HEK293 (cell line): ENCODE data around the gene BLVRB.
A peak's percentile ranks its signal among the peaks of the same experiment; 100 is the strongest.

Experiments
- MZF1 ChIP-seq: fragments of 450-650 bp; formaldehyde crosslinking; IDR thresholded peaks from 2 replicates; pipeline ENCODE4 v1.5.1; 2017; ENCODE audit warnings: missing biosample characterization, missing genetic modification characterization, borderline replicate concordance
- PRDM1 ChIP-seq: fragments of 450-650 bp; formaldehyde crosslinking; IDR thresholded peaks from 2 replicates; pipeline ENCODE4; 2016; ENCODE audit warnings: missing biosample characterization, missing genetic modification characterization
- TRIM28 ChIP-seq: IDR thresholded peaks from 2 replicates; pipeline ENCODE4 v1.6.1; 2011; ENCODE audit warnings: low read length, control low read depth, borderline replicate concordance
- ZBTB1 ChIP-seq: fragments of 450-650 bp; formaldehyde crosslinking; IDR thresholded peaks from 2 replicates; pipeline ENCODE4 v1.5.1; 2016; ENCODE audit warnings: missing biosample characterization, missing genetic modification characterization
- ZBTB21 ChIP-seq: fragments of 450-650 bp; formaldehyde crosslinking; IDR thresholded peaks from 2 replicates; pipeline ENCODE4 v1.5.1; 2017; ENCODE audit warnings: missing biosample characterization, missing genetic modification characterization
- ZBTB7A ChIP-seq: fragments of 450-650 bp; formaldehyde crosslinking; IDR thresholded peaks from 2 replicates; pipeline ENCODE4 v1.5.1; 2016; ENCODE audit warnings: low read depth, missing biosample characterization, missing genetic modification characterization
- ZBTB8A ChIP-seq: fragments of 450-650 bp; formaldehyde crosslinking; IDR thresholded peaks from 2 replicates; pipeline ENCODE4 v1.5.1; 2016; ENCODE audit warnings: missing biosample characterization, missing genetic modification characterization
- ZFP41 ChIP-seq: fragments of 450-650 bp; formaldehyde crosslinking; IDR thresholded peaks from 2 replicates; pipeline ENCODE4 v1.5.1; 2016; ENCODE audit warnings: missing biosample characterization, missing genetic modification characterization, borderline replicate concordance
- ZNF132 ChIP-seq: fragments of 450-650 bp; formaldehyde crosslinking; IDR thresholded peaks from 2 replicates; pipeline ENCODE4 v1.5.1; 2017; ENCODE audit warnings: missing biosample characterization, missing genetic modification characterization, borderline replicate concordance
- ZNF133 ChIP-seq: fragments of 450-650 bp; formaldehyde crosslinking; IDR thresholded peaks from 2 replicates; pipeline ENCODE4 v1.5.1; 2016; ENCODE audit warnings: missing biosample characterization, missing genetic modification characterization
- ZNF202 ChIP-seq: fragments of 450-650 bp; formaldehyde crosslinking; IDR thresholded peaks from 2 replicates; pipeline ENCODE4 v1.5.1; 2016; ENCODE audit warnings: missing biosample characterization, missing genetic modification characterization, borderline replicate concordance
- ZNF266 ChIP-seq: fragments of 450-650 bp; formaldehyde crosslinking; IDR thresholded peaks from 2 replicates; pipeline ENCODE4 v1.5.1; 2016; ENCODE audit warnings: missing biosample characterization, missing genetic modification characterization, low read depth
- ZNF274 ChIP-seq, 2 experiments: fragments of 200-500 bp in 1 of 2; fragments of 450-650 bp in 1 of 2; sonication (Bioruptor generic) in 1 of 2; formaldehyde crosslinking in 1 of 2; IDR thresholded peaks; 2 replicates each; pipeline versions ENCODE4 v1.5.1 to v1.6.1; 2014 to 2016; ENCODE audit warnings: borderline replicate concordance in 1 of 2, inconsistent platforms in 1 of 2, low read length in 1 of 2, missing biosample characterization in 1 of 2, missing genetic modification characterization in 1 of 2
- ZNF302 ChIP-seq: fragments of 450-650 bp; formaldehyde crosslinking; IDR thresholded peaks from 2 replicates; pipeline ENCODE4 v1.5.1; 2016; ENCODE audit warnings: missing biosample characterization, missing genetic modification characterization, low read depth
- ZNF335 ChIP-seq: fragments of 450-650 bp; formaldehyde crosslinking; conservative IDR thresholded peaks from 2 replicates; pipeline ENCODE4 v1.5.1; 2016; ENCODE audit warnings: missing biosample characterization, missing genetic modification characterization
- ZNF37A ChIP-seq: fragments of 450-650 bp; IDR thresholded peaks from 2 replicates; pipeline ENCODE4 v1.5.1; 2018; ENCODE audit warnings: missing biosample characterization, missing genetic modification characterization
- ZNF391 ChIP-seq: fragments of 450-650 bp; formaldehyde crosslinking; IDR thresholded peaks from 2 replicates; pipeline ENCODE4 v1.5.1; 2016; ENCODE audit warnings: low read depth, missing biosample characterization, missing genetic modification characterization, borderline replicate concordance
- ZNF416 ChIP-seq: fragments of 450-650 bp; formaldehyde crosslinking; IDR thresholded peaks from 2 replicates; pipeline ENCODE4 v1.5.1; 2016; ENCODE audit warnings: missing biosample characterization, missing genetic modification characterization
- ZNF426 ChIP-seq: fragments of 450-650 bp; formaldehyde crosslinking; IDR thresholded peaks from 2 replicates; pipeline ENCODE4 v1.5.1; 2017; ENCODE audit warnings: missing biosample characterization, missing genetic modification characterization, mild to moderate bottlenecking, inconsistent platforms, moderate library complexity
- ZNF514 ChIP-seq: fragments of 450-650 bp; formaldehyde crosslinking; IDR thresholded peaks from 2 replicates; pipeline ENCODE4 v1.5.1; 2016; ENCODE audit warnings: missing biosample characterization, missing genetic modification characterization
- ZNF548 ChIP-seq: fragments of 450-650 bp; formaldehyde crosslinking; IDR thresholded peaks from 2 replicates; pipeline ENCODE4 v1.5.1; 2016; ENCODE audit warnings: missing biosample characterization, missing genetic modification characterization
- ZNF768 ChIP-seq: fragments of 450-650 bp; formaldehyde crosslinking; IDR thresholded peaks from 2 replicates; pipeline ENCODE4 v1.5.1; 2018; ENCODE audit warnings: missing biosample characterization, mild to moderate bottlenecking, missing genetic modification characterization
- ZNF843 ChIP-seq: fragments of 450-650 bp; formaldehyde crosslinking; IDR thresholded peaks from 2 replicates; pipeline ENCODE4 v1.5.1; 2016; ENCODE audit warnings: missing biosample characterization, missing genetic modification characterization
- ZSCAN30 ChIP-seq: fragments of 450-650 bp; IDR thresholded peaks from 2 replicates; pipeline ENCODE4 v1.5.1; 2018; ENCODE audit warnings: missing biosample characterization, mild to moderate bottlenecking, missing genetic modification characterization, moderate library complexity
- TF ChIP-seq, protein P1 (sequence below): fragments of 450-650 bp; formaldehyde crosslinking; IDR thresholded peaks from 2 replicates; pipeline ENCODE4 v1.5.1; 2016; ENCODE audit warnings: missing biosample characterization, missing genetic modification characterization
- TF ChIP-seq, protein P2 (sequence below): fragments of 450-650 bp; formaldehyde crosslinking; IDR thresholded peaks from 2 replicates; pipeline ENCODE4 v1.5.1; 2016; ENCODE audit warnings: missing biosample characterization, missing genetic modification characterization
- TF ChIP-seq, protein P3 (sequence below): fragments of 450-650 bp; formaldehyde crosslinking; IDR thresholded peaks from 2 replicates; pipeline ENCODE4 v1.5.1; 2017; ENCODE audit warnings: missing biosample characterization, missing genetic modification characterization
- TF ChIP-seq, protein P4 (sequence below): fragments of 450-650 bp; formaldehyde crosslinking; IDR thresholded peaks from 2 replicates; pipeline ENCODE4 v1.5.1; 2016; ENCODE audit warnings: missing biosample characterization, missing genetic modification characterization
- TF ChIP-seq, protein P5 (sequence below): fragments of 450-650 bp; formaldehyde crosslinking; IDR thresholded peaks from 2 replicates; pipeline ENCODE4 v1.5.1; 2016; ENCODE audit warnings: missing biosample characterization, missing genetic modification characterization

BLVRB gene

DNA sequence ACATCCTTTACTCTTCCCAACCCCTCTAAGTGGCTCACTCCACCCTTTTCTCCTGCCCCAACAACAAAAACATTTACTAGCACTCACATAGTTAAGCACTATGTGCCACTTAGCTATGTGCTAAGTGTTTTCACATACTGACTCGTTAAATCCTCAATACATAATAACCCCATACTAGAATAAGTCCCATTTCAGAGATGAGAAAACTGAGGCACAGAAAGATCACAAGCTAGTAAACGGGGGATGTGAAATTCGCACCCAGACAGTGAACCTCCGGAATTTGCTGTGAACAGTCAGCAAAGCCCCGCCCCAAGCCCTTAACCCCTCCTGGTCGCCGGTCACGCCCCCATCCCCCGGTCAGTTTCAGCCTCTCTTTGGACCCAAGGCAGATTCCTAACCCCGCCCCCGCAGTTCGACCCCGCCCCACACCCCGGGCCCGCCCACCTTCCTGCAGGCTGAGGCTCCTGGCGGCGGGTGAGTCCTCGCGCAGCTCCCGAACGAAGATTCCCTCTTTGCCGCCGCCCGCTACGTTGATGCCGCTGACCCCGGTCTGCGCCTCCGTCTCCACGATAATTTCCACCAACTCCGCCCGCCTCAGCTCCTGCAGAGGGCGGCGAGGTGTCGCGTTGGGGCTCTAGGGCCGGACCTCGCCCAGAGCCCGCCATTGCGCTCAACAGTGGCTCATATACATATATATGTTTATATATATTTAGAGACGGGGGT, 62.1 kb downstream of the BLVRB start (continued):
- TF ChIP-seq, protein P1, sequence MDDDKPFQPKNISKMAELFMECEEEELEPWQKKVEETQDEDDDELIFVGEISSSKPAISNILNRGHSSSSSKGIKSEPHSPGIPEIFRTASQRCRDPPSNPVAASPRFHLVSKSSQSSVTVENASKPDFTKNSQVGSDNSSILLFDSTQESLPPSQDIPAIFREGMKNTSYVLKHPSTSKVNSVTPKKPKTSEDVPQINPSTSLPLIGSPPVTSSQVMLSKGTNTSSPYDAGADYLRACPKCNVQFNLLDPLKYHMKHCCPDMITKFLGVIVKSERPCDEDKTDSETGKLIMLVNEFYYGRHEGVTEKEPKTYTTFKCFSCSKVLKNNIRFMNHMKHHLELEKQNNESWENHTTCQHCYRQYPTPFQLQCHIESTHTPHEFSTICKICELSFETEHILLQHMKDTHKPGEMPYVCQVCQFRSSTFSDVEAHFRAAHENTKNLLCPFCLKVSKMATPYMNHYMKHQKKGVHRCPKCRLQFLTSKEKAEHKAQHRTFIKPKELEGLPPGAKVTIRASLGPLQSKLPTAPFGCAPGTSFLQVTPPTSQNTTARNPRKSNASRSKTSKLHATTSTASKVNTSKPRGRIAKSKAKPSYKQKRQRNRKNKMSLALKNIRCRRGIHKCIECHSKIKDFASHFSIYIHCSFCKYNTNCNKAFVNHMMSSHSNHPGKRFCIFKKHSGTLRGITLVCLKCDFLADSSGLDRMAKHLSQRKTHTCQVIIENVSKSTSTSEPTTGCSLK = no peak
- TF ChIP-seq ZNF202 (tag by site-specific recombination) = no peak
- TF ChIP-seq ZBTB21 = peak; percentile 81
- no peak for TF ChIP-seq ZNF514 (tag by site-specific recombination)
- TF ChIP-seq ZNF843 (tag by site-specific recombination) = no peak
- TF ChIP-seq ZNF37A (tag by site-specific recombination) = no peak; the same call in 1 of the 2 replicates
- no peak for TF ChIP-seq ZNF768 (tag by site-specific recombination)
- TF ChIP-seq, protein P2, sequence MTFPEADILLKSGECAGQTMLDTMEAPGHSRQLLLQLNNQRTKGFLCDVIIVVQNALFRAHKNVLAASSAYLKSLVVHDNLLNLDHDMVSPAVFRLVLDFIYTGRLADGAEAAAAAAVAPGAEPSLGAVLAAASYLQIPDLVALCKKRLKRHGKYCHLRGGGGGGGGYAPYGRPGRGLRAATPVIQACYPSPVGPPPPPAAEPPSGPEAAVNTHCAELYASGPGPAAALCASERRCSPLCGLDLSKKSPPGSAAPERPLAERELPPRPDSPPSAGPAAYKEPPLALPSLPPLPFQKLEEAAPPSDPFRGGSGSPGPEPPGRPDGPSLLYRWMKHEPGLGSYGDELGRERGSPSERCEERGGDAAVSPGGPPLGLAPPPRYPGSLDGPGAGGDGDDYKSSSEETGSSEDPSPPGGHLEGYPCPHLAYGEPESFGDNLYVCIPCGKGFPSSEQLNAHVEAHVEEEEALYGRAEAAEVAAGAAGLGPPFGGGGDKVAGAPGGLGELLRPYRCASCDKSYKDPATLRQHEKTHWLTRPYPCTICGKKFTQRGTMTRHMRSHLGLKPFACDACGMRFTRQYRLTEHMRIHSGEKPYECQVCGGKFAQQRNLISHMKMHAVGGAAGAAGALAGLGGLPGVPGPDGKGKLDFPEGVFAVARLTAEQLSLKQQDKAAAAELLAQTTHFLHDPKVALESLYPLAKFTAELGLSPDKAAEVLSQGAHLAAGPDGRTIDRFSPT (tag by site-specific recombination) = no peak
- no peak for TF ChIP-seq ZNF302 (tag by site-specific recombination)
- peak; percentile 92 for TF ChIP-seq MZF1 (tag by site-specific recombination)
- TF ChIP-seq PRDM1 = no peak
- no peak for TF ChIP-seq ZNF416 (tag by site-specific recombination)
- TF ChIP-seq ZSCAN30 (tag by site-specific recombination) = peak; percentile 64
- no peak for TF ChIP-seq ZNF266 (tag by site-specific recombination)
- TF ChIP-seq ZFP41 (tag by site-specific recombination) = no peak
- no peak for TF ChIP-seq ZNF132
- no peak for TF ChIP-seq ZBTB8A
- peak; percentile 89; the same call in 1 of the 2 replicates for TF ChIP-seq ZNF391 (tag by site-specific recombination)
- TF ChIP-seq, protein P3, sequence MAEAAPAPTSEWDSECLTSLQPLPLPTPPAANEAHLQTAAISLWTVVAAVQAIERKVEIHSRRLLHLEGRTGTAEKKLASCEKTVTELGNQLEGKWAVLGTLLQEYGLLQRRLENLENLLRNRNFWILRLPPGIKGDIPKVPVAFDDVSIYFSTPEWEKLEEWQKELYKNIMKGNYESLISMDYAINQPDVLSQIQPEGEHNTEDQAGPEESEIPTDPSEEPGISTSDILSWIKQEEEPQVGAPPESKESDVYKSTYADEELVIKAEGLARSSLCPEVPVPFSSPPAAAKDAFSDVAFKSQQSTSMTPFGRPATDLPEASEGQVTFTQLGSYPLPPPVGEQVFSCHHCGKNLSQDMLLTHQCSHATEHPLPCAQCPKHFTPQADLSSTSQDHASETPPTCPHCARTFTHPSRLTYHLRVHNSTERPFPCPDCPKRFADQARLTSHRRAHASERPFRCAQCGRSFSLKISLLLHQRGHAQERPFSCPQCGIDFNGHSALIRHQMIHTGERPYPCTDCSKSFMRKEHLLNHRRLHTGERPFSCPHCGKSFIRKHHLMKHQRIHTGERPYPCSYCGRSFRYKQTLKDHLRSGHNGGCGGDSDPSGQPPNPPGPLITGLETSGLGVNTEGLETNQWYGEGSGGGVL = no peak
- TF ChIP-seq ZBTB1 (tag by site-specific recombination) = no peak
- TF ChIP-seq ZNF274 (IDR thresholded peaks at IDR 0.05; ENCODE audit: low read length) = no peak
- TF ChIP-seq ZNF274 (tag by site-specific recombination; IDR thresholded peaks at IDR 0.05; ENCODE audit: borderline replicate concordance) = no peak
- no peak for TF ChIP-seq ZNF426 (tag by site-specific recombination)
- TF ChIP-seq, protein P4, sequence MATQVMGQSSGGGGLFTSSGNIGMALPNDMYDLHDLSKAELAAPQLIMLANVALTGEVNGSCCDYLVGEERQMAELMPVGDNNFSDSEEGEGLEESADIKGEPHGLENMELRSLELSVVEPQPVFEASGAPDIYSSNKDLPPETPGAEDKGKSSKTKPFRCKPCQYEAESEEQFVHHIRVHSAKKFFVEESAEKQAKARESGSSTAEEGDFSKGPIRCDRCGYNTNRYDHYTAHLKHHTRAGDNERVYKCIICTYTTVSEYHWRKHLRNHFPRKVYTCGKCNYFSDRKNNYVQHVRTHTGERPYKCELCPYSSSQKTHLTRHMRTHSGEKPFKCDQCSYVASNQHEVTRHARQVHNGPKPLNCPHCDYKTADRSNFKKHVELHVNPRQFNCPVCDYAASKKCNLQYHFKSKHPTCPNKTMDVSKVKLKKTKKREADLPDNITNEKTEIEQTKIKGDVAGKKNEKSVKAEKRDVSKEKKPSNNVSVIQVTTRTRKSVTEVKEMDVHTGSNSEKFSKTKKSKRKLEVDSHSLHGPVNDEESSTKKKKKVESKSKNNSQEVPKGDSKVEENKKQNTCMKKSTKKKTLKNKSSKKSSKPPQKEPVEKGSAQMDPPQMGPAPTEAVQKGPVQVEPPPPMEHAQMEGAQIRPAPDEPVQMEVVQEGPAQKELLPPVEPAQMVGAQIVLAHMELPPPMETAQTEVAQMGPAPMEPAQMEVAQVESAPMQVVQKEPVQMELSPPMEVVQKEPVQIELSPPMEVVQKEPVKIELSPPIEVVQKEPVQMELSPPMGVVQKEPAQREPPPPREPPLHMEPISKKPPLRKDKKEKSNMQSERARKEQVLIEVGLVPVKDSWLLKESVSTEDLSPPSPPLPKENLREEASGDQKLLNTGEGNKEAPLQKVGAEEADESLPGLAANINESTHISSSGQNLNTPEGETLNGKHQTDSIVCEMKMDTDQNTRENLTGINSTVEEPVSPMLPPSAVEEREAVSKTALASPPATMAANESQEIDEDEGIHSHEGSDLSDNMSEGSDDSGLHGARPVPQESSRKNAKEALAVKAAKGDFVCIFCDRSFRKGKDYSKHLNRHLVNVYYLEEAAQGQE (tag by site-specific recombination) = no peak
- TF ChIP-seq ZNF335 (tag by site-specific recombination) = no peak
- TF ChIP-seq ZBTB7A (tag by site-specific recombination) = peak; percentile 64; the same call in 1 of the 2 replicates
- TF ChIP-seq ZNF133 (tag by site-specific recombination) = 0 out of 2 replicates have a peak, but pooled peaks have one; percentile 34
- TF ChIP-seq ZNF548 (tag by site-specific recombination) = peak; percentile 66; the same call in 1 of the 2 replicates
- no peak for TF ChIP-seq TRIM28
- TF ChIP-seq, protein P5, sequence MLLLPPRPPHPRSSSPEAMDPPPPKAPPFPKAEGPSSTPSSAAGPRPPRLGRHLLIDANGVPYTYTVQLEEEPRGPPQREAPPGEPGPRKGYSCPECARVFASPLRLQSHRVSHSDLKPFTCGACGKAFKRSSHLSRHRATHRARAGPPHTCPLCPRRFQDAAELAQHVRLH (tag by site-specific recombination) = peak; percentile 98
